ELF-1 (cell line): Measurements from ENCODE around the gene KPNB1.

Experiments used
- DNase-seq: peaks from one replicate; pipeline ENCODE4 v3.0.0-alpha.2; 2016; ENCODE audit warnings: low read depth, low spot score

Gene KPNB1

GRCh38 chr17:47696717-47697642, 47.3 kb downstream of the KPNB1 start:
- DNase-seq = no peak

GRCh38 chr17:47697906-47698711, 48.4 kb downstream of the KPNB1 start:
- DNase-seq = no peak

GRCh38 chr17:47698749-47699535, 49.2 kb downstream of the KPNB1 start:
- peak; percentile 79 for DNase-seq

DNA sequence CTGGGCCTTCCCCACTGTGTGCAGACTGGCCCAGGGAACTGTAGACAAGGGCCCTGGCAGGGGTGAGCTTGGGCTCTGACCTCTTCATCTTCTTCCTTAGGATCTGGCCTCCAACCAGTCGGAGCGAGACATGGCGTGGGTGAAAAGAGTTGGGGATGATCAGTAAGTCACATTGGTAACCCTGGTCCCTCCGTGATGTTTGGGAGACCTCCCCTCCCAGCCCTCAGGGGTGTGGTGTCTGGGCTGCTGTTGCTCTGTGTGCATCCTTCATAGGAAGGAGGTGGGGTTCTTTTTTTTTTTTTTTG, 49.8 kb downstream of the KPNB1 start:
- DNase-seq = no peak

DNA sequence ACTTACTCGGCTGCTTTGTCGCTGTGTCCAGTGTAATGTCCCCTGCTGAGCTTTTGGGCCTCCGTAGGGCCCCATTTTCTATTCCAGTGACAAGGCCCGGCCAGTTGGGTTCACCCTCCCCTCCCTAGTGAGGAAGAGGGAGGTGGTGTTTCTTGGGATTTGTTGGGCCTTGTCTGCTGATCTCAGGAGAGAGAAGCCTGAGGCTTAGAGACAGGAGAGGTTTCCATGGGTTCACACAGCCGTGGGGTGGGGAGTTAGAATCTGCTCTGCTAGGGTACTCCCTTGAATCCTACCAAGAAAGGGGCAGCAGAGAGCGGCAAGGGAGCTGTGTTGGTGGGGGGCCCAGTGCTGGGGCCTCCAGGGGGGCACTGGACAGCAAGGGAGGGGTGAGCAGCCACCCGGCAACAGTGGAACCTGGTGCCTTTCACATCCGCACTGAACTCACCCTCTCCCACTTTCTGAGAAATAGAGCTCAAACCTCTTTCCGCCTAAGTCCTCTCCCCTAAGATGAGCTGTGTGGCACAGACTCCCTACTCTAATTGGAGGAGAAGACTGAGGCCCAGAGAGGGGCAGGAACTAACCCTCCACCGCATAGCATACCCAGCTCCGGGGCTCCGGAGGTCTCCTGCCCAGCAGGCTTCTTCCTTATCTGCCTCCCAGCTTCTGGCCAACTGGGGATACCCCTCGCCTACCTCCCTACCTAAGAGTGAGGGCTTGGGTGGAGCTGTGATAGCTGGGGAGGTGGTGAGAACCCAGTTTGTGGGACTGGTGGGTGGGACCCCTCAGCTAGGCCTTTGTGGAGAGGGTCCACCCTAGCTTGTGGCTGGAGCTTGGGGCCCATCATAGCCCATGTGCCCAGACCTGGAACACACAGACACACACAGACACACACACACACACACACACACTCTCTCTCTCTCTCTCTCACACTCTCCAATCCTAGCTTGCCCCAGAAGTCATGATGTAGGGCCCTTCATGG, 51.0 kb downstream of the KPNB1 start:
- no peak for DNase-seq

GRCh38 chr17:47701608-47702007, 51.9 kb downstream of the KPNB1 start:
- DNase-seq = peak; percentile 52

DNA sequence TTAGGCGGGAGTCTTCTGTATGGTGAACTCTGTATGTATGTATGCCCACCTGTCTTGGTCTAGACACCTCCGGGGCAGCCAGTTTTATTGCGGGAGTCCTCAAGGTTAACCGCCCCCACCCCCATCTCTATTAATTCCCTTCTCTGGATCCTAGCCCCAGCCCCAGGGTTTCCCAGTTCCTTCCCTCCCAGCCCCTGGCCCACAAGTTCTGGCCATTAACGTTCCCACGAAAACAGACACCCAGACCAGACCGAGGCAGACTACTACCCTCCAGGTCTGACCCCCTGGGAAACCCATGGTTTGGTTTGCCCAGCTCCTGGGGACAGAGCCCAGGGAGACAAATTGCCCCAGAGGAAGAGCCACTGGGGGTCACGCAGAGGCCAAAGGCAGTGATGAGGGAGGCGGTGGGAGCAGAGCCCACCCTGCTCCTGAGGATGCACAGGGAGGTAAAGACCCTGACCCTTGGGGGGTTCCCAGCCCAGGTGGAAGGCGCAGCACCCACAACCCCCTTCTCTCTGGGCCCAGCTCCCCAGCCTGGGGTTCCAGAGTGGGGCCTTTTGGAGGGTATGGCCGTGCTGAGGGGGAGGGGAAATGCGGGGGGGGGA, 52.8 kb downstream of the KPNB1 start:
- no peak for DNase-seq

GRCh38 chr17:47703191-47703591, 53.5 kb downstream of the KPNB1 start:
- DNase-seq = no peak

DNA sequence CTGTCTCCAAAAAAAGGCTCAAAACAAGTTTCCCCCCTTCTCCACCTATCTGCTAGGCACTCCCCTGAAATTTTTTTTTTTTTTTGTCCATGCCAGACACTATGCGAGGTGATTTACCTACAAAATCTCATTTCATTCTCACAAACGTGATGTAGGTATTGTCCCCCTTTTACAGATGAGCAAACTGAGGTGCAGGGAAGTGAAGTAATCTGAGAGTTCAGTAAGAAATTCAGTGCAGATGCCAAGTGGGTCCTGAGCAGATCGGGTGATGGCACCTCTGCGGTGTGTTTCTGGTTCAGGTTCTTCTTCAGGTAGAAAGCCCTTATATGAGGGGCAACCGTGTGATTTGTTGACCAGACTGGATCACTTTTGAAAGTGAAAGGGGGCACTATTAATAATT, 54.0 kb downstream of the KPNB1 start:
- DNase-seq = no peak

DNA sequence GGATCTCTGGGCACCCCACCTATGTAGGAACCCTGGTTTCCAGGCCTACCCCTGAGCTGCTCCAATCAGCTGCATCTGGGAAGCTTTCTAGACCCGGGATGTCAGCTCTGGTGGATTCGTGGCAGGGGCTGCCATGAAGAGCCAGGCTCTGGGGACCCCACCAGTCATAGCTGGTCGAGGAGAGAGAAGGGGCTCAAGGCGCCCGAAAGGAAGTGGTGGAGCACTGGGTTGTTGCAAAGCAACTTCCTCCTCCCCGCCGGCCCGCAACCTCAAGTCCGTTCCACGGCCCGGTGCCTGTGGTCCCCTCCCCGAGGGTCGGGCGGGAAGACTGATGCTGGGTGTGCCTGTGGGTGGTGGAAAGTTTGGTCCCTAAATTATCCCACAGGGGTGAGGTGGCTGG, 54.4 kb downstream of the KPNB1 start:
- DNase-seq = no peak

GRCh38 chr17:47704736-47705135, 55.0 kb downstream of the KPNB1 start:
- DNase-seq = no peak

DNA sequence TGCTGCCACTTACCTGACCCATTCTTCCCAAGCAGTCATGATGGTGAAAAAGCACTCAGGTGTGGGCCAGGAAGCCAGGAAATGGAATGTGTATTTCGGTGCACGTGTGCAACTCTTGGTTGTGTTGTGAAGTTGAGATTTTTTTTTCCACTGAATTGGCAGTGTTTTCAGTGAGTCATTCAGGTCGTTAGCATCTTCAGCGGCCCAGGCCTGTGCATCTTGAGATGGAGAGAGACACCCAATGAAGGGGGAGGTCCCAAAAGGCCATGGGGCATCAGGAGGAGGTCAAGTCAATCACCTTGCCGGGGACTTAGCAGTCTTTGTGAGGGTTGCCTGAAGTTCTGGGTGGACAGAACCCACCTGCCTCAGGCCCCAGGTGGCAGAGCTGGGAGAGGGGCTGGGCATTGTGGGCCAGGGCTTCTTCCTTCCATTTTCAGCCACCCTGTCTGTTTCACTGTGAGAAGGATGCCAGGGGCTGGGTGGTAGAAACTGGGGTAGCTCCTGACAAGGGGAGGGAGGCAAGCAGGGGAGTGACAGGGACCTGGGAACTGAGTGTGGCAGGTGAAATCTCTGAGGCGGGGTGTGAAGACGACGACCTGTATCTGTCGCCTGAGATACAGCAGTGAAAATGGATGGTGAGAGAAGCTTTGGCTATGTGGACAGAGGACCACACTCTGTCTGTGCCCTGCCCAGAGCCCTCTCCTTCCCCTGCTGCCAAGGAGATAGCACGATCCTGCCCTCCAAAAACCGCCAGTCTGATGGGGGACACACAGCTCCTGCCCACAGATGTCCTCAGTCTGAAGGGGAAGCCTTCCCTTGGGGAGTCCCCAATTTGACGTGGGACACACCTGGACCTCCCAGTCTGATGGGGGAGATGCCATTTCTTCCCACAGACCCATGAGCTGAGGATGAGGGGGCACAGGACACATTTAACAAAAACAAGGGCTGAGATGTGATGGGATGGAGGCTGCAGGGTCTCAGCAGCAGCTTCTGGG, 56.1 kb downstream of the KPNB1 start:
- DNase-seq = no peak

GRCh38 chr17:47707056-47707804, 57.5 kb downstream of the KPNB1 start:
- DNase-seq = no peak

DNA sequence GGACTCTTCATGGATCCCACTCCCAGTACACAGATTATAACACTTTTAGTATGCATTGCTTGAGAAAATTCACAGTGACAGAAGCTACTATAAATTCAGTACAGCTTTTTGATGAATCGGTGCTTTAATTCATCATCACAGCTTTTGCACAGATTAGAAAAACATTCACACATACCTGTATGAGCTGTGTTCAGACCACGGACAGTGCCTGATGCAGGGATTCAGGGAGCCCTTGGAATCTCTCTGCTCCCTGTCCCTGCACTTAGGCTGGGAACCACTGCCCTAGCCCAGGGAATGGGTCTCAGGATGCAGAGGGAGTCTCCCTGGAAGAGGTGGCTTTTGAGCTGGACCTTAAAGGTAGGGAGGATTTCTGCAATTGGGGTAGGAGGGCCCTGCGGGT, 58.2 kb downstream of the KPNB1 start:
- DNase-seq = no peak

GRCh38 chr17:47708312-47708863, 58.7 kb downstream of the KPNB1 start:
- DNase-seq = no peak

DNA sequence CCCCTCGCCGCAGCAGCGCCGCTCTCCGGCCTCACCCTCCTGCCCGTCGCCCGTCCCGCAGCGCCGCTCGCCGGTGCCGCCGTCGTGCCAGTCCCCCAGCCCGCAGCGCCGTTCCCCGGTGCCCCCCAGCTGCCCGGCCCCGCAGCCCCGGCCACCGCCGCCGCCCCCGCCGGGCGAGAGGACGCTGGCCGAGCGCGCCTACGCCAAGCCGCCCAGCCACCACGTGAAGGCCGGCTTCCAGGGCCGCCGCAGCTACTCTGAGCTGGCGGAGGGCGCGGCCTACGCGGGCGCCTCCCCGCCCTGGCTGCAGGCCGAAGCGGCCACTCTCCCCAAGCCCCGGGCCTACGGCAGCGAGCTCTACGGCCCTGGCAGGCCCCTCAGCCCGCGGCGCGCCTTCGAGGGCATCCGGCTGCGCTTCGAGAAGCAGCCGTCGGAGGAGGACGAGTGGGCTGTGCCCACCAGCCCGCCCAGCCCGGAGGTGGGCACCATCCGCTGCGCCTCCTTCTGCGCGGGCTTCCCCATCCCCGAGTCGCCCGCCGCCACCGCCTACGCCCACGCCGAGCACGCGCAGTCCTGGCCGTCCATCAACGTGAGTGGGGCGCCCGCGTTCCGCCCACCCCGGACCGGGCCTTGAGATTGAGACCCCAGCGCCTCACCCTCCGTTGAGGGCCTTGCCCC, 59.3 kb downstream of the KPNB1 start:
- peak; percentile 39 for DNase-seq

- no peak for DNase-seq
Measured at GRCh38 chr17:47709594-47709993, 59.9 kb downstream of the KPNB1 start.
